Measurements from ENCODE around the gene LTBP4. TPM values are rescaled to one million over a fixed set of nuclear protein-coding genes. Genes with fewer than 3 reads are reported as not detected.

Gene LTBP4
- total RNA-seq, 1 donor from 2014 or later, result 93.6 TPM

- peaks cover 16% of the 10 kb centered on the region for H3K36me3 Mint-ChIP-seq (ENCODE audit: unreplicated experiment)
- no peaks in the 10 kb centered on the region for H3K9me3 Mint-ChIP-seq (ENCODE audit: unreplicated experiment)
- no peak for TF ChIP-seq CTCF (IDR thresholded peaks at IDR 0.05)
- peaks cover 12% of the 10 kb centered on the region for H3K4me1 Mint-ChIP-seq (ENCODE audit: unreplicated experiment)
- H3K27me3 Mint-ChIP-seq (ENCODE audit: unreplicated experiment), result no peaks in the 10 kb centered on the region
- H3K4me3 Mint-ChIP-seq (ENCODE audit: unreplicated experiment), result no peak overlapping the region
- H3K27ac Mint-ChIP-seq (ENCODE audit: unreplicated experiment), result no peak overlapping the region
- no peak for DNase-seq (ENCODE audit: extremely low spot score, unreplicated experiment)
Observed at GRCh38 chr19:40616941-40617340, 15.8 kb downstream of the LTBP4 start.

GRCh38 chr19:40617961-40618360 lies 16.8 kb downstream of the LTBP4 start:
- H3K36me3 Mint-ChIP-seq (ENCODE audit: unreplicated experiment), result peaks cover 19% of the 10 kb centered on the region
- peaks cover 17% of the 10 kb centered on the region for H3K4me1 Mint-ChIP-seq (ENCODE audit: unreplicated experiment)
- no peak overlapping the region for H3K4me3 Mint-ChIP-seq (ENCODE audit: unreplicated experiment)
- H3K27ac Mint-ChIP-seq (ENCODE audit: unreplicated experiment), result no peak overlapping the region
- H3K27me3 Mint-ChIP-seq (ENCODE audit: unreplicated experiment), result no peaks in the 10 kb centered on the region
- DNase-seq (ENCODE audit: extremely low spot score, unreplicated experiment), result no peak
- no peaks in the 10 kb centered on the region for H3K9me3 Mint-ChIP-seq (ENCODE audit: unreplicated experiment)
- TF ChIP-seq CTCF (IDR thresholded peaks at IDR 0.05), result no peak

GRCh38 chr19:40619333-40620160 lies 18.4 kb downstream of the LTBP4 start:
- DNase-seq (ENCODE audit: extremely low spot score, unreplicated experiment), result no peak
- H3K27me3 Mint-ChIP-seq (ENCODE audit: unreplicated experiment), result no peaks in the 10 kb centered on the region

GRCh38 chr19:40620161-40620485 lies 19.0 kb downstream of the LTBP4 start:
- no peak for TF ChIP-seq CTCF (IDR thresholded peaks at IDR 0.05)
- peaks cover 24% of the 10 kb centered on the region for H3K4me1 Mint-ChIP-seq (ENCODE audit: unreplicated experiment)
- no peak overlapping the region for H3K27ac Mint-ChIP-seq (ENCODE audit: unreplicated experiment)
- no peaks in the 10 kb centered on the region for H3K9me3 Mint-ChIP-seq (ENCODE audit: unreplicated experiment)
- no peak for DNase-seq (ENCODE audit: extremely low spot score, unreplicated experiment)
- peaks cover 23% of the 10 kb centered on the region for H3K36me3 Mint-ChIP-seq (ENCODE audit: unreplicated experiment)
- no peaks in the 10 kb centered on the region for H3K27me3 Mint-ChIP-seq (ENCODE audit: unreplicated experiment)
- H3K4me3 Mint-ChIP-seq (ENCODE audit: unreplicated experiment), result no peak overlapping the region

More at GRCh38 chr19:40619333-40620160, 18.4 kb downstream of the LTBP4 start:
- Mint-ChIP-seq H3K27ac (ENCODE audit: unreplicated experiment) (no peak overlapping the region), H3K4me1 (ENCODE audit: unreplicated experiment) (peaks cover 27% of the 10 kb centered on the region), H3K9me3 (ENCODE audit: unreplicated experiment) (no peaks in the 10 kb centered on the region), H3K4me3 (ENCODE audit: unreplicated experiment) (no peak overlapping the region), H3K36me3 (ENCODE audit: unreplicated experiment) (peaks cover 20% of the 10 kb centered on the region)
- no peak for TF ChIP-seq CTCF (IDR thresholded peaks at IDR 0.05)

- H3K27me3 Mint-ChIP-seq (ENCODE audit: unreplicated experiment), result no peaks in the 10 kb centered on the region
- H3K4me3 Mint-ChIP-seq (ENCODE audit: unreplicated experiment), result no peak overlapping the region
- no peak for DNase-seq (ENCODE audit: extremely low spot score, unreplicated experiment)
- no peak overlapping the region for H3K27ac Mint-ChIP-seq (ENCODE audit: unreplicated experiment)
- TF ChIP-seq CTCF (IDR thresholded peaks at IDR 0.05), result no peak
- peaks cover 32% of the 10 kb centered on the region for H3K36me3 Mint-ChIP-seq (ENCODE audit: unreplicated experiment)
- H3K9me3 Mint-ChIP-seq (ENCODE audit: unreplicated experiment), result no peaks in the 10 kb centered on the region
- H3K4me1 Mint-ChIP-seq (ENCODE audit: unreplicated experiment), result peaks cover 18% of the 10 kb centered on the region
Observed at GRCh38 chr19:40621283-40621682, 20.1 kb downstream of the LTBP4 start.
